NCI-H526 (cell line): ENCODE measurements around the gene GPC3.

Experiments
- DNase-seq, 2 experiments: peaks; one replicate each; lab custom pipeline; 2025; lab: John Stamatoyannopoulos, UW

Gene GPC3

DNA sequence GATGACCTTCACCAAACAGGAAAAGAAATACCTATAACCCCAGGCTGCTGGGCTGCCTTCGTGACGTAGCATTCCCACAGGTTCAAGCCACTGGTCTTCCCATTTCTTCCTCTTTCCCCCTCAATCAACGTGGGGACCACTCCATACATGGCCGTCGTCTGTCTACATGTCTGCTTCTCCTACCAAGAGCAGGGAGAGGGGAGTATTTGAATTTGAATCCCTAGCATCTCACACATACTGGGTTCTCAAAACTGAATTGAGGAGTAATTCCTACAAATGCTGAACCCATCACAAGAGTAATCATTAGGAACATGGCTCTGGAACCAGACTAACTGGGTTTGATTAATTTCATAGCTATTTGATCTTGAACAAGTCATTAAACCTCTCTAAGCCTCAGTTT is 17.3 kb downstream of the GPC3 start:
- no peak for DNase-seq

DNA sequence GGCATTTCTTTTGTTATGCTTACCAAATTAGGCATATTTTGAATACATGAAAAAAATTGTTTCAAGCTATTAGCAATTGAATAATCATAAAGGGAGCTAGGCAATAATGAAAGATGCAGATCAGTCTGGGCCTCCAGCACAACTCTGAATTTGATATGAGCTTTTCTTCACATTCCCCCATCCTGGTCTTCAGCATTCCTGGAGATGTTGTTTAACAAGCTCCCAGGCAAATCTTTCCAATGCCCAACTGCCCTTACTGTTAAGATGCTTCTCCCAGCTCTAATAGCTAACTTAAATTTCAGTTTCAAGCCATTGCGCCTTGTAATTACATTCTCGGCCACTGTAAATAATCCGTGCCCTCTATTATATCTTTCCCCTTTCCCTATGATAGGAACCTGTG is 19.2 kb downstream of the GPC3 start:
- DNase-seq = no peak

DNA sequence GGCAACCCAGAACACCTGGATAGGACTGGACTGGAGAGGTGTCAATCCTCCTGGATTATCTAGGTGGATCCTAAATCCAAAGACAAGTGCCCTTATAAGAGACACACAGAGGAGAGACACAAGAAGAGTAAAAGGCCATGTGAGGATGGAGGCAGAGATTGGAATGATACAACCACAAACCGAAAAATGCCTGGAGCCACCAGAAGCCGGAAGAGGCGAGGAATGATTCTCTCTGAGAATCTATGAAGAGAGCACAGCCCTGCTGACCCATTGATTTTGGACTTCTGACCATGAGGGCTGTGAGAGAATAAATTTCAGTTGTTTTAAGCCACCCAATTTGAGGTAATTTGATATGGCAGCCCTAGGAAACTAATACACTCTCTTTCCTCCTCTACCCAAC is 20.1 kb downstream of the GPC3 start:
- DNase-seq = no peak

DNA sequence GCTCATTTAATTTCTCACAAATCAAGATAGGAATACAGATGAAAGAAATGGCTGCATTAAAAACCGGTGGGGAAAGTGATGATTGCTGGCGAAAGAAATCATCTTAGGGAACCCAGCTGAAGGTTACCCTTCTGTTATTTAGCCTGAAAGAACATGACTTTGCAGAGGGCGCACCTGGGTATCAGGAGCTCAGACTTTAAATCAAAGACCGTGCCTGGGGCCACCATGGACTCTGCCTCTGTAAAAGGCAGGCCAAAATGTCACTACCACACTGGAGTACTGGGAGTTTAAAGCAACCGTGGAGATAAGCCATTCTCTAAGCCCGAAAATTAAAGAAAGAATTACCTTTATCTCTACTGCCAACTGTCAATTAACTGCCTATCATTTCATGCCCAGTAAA is 24.3 kb downstream of the GPC3 start:
- DNase-seq = no peak

DNA sequence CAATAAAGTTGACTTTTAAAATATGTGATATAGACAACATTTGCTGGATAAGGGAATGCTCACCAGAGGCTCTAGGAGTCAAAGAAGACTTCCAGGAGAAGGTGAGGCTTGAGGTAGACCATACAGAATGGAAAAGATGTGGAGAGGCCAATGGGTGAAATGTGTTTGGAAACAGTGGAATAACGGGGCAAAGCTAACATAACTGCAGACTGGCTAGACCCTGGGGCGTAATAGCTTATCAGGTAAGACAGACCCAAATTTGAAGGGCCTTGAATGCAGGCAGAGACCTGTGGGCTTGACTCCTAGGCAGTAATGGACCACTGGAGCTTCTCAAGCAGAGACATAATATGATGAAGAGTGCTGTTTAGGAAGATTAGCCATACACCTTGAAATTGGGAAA is 25.4 kb downstream of the GPC3 start:
- DNase-seq = no peak

DNA sequence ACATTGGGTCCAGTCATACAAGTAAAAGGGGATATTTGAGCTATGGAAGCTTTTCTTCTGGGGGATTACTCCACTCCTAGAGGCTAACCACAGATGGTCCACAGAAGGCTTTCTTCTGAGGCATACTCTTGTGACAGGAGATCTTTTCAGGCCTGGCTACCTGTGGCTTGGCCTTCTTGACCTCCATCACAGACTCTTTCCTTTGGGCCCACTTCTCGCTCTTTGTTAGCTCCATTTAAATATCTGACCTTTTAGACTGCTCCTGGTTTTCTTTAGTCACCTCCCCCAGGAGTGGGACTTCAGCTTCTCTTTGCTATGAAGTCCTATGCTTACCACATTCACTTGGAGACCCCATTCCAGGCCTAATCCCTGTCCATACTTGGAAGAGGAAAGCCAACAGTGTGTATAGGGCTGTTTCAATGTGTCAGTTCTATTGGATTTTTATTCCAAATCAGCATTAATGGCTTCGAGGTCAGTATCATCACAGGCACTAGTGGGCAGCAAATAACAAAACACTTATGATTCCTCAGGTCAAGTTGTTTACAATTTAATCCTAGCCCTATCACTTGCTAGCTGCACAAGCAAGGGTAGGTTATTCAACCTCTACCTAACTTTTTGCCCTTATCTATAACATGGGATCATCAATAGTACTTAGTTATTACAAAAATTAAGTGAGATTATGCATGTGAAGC is 26.3 kb downstream of the GPC3 start:
- no peak for DNase-seq

DNA sequence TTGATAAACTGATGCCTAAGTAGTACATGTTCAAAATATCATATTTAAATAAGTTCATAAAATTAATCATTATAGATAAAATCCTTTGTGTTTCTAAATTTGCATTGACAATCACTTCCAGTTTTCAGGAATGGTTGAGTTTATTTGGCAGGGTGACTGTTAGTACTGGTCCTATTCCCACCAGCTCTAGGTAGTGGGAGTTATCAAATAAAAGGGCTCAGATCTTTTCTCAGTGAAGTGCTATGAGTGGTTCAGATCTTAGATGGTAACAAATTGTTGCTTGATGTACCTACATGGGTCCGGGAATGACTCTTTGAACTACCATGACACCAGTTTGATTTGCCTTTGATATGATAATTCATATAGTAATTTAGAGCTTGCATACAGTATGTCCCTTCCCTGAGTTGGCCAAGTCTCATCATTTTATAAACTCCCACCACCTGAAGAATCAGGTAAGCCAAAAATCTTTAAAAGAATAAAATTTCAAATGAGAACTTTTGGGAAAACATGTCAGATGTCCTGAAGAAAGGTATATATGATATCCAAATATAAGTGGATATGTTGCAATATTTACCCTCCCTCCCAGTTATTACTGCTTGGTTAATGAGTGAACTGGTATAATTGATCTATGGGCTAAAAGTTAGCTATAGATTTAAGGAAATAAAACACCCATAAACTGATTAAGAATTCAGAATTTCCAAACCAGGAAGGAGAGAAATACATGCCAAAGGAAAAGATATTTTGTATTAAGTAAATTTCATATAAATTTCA is 28.6 kb downstream of the GPC3 start:
- no peak for DNase-seq

DNA sequence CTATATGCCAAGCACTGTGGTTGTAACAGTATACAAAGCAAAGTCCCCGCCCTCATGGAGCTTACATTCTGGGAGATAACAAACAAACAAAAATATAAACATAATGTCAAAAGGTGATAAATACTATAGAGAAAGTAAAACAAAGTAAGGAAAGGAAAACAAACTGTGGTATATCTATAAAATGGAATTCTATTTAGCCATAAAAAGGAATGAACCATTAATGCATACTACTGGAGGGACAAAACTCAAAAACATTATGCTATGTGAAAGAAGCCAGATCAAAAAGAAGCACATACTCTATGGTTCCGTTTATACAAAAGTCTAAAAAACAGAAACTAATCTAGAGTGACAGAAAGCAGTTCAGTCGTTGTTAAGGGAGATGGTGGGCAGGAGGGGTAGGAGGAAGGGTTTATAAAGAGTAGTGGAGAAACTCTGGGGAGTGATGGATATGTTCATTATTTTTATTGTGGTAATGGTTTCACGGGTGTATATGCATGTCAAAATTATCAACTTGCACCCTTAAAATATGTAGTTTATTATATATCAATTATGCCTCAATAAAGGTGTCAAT is 31.5 kb downstream of the GPC3 start:
- no peak for DNase-seq

DNA sequence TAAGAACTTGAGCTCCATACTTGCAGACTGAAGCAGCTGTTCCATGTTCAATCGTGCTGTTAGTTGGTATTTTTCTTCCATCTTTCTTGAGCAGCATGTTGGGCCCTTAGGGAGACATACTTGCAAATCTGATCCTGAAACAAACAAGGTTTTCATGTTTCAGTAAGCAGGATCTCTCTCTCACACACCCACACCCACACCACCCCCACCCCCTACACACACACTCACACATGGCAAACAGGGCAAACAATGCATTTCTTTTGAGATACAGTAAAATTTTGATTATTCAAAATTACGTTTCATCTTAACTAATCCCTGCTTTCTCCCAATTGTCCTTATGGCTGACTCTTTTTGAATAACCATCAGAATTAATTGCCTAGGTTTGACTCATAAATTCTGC is 32.3 kb downstream of the GPC3 start:
- DNase-seq = no peak

DNA sequence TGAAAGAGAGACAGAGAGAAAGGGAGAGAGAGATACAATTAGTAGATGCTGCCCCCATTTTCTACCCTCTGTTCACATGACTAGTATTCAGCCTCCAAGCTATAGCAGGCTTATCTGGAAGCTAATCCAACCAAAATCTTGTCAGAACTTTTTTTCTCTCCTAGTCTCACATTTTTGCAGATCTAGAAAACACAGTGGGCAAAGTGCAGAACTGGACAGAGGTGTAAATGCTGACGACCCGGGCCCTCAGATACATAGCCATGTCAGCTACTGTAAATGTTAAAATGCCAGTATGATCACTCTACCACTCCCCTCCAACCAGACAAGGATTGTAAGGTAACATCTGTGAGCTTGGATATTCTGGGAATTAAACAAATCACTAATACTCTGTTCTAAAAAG is 34.3 kb downstream of the GPC3 start:
- DNase-seq = no peak

DNA sequence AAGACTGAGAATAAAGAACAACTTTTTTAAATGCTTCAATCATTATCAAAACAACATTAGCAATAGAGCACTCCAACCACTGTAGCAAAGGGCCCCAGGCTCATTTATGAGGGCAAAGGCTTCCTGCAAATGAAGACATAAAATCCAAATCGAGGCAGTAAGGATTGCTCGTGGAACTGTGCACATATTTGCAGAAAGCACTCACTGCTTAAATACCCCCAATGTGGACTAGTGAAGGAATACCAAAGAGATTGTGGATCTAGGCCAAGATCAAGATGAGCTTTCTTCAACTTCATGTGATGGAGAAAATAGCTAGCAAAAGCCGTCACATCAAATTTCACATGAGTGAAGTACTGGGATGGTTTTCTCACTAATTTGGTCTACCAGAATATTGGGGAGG is 35.2 kb downstream of the GPC3 start:
- DNase-seq = no peak

DNA sequence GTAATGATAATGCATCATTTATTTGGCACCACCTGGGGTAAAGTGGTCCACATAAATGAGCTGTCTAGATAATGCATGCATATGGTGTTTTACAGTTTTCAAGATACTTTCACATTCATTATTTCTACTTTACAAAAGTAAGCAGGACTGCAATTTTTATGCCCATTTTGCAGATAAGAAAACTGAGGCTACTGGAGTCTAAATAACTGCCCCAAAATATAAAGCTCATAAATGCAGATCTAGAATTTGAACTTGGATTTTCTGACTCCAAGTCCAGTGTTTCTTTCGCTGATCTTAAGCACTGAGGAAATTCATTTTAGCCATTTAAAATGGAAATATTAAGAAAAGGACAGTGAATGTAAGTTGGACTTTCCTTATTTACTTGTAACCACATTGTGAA is 36.5 kb downstream of the GPC3 start:
- no peak for DNase-seq

DNA sequence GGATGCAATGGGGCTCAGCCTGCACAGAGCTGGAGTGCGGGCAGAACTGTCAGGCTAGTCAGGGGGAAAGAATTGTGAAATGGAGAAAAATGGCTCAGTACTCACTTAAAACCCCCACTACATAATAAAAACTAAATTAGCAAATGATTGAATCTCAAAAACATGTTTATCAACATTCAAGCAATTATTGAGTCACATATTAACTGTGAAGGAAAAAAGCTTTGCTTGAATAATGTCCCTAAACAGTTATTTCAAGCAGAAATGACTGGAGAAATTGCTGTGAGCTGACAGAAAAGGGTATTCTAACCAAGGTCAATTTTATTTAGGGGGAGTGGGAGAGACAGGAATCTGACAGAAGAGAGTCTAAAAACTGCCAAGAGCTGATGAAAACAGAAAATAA is 37.4 kb downstream of the GPC3 start:
- DNase-seq = no peak

DNA sequence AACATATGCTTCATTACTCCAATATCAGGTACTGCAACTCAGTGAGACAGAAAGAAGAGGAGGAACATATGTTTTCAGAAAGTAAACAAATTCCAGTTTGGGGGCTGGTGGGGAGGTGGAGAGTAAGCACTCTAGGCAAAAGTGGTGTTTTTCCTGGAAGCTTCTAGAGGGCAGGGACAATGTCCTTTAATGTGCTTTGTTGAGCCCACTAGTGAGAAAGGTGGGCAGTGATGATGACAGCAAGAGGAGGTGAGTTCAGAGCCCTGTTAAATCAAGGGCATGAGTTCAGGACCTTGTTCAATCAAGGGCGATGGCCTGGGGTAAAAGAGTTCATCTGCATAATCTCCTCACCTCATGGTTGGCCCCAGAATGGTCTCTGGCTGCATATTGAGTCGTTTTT is 38.4 kb downstream of the GPC3 start:
- DNase-seq = no peak

DNA sequence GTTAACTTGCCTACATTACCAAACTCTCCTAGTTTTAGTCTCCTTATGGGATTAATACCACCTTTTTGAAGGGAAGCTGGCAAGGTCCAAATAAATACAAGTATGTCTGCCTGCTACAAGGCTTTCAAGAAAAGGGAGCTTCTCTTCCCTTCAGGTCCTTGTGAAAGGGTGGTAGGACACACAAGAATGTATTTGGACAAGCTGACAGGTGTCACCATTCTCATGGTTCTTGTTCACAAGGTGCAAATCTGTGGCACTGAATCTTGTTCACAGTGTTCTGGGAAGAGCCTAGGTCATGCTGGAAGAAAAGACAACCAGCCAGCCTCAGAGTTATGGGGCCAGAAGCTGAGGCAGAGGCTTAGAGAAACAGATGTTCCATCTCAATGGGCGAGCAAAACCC is 41.9 kb downstream of the GPC3 start:
- DNase-seq = no peak

DNA sequence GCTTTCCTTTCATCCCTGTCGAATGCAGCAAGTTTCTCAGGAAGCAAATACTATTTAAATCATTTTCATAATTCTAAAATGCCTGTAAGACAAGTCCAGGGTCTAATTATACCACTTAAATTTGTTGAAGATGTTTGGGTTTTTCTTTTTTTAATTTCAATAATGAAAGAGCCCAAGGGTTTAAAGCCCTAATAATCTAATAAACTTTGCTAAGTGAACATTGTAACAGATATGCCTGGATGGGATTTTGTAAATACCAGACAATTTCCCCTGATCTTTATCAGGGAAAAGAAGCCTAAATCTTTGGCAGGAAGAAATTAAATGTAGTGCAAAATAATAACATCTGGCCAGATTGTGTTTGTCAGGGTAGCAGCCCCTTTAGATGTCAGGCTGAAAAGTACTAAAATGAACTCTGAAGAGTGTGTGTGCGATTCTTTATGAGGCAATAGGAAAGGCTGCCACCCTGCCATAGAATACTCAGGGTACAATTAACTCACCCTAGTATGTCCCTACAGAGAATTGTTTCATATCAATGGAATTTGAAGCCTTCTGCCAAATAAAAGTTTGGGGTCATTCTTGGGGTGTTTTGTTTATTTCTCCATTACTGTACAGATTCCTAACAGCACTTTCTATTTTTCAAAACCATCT is 45.6 kb downstream of the GPC3 start:
- no peak for DNase-seq

DNA sequence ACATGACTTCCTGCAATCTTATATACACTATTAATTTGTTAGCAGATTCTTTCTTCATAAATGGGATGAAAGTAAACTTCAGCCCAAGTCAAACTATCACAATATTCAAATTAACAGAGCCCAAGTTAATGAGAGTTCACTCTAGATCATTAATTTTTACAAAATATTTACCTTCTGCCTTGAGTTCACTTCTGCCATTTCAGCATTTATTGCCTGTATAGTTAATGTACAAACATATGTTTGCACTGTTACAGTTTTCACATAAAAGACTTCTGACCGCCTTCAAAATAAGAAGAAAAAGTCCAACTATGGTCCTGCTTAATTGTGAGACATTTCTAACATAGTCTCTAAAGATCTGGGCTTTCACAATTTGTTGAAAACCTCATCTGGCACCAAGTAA is 46.9 kb downstream of the GPC3 start:
- DNase-seq = no peak

DNA sequence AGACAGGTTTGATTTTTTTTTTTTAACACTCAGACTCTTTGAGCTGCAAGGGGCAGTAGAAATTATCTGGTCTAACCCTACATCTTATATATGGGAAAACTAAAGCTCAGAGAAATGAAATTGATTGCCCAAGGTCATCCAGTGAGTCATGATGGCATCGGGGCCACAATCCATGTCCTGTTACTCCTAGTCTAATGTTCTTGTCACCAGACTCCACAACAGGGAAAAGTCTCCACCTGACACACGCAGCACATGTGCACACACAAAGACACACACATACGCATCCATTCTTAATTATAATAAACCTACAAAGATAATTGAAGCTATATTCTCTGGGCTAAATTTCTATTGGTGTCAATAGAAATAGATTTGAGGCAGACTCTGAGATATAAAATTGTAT is 48.4 kb downstream of the GPC3 start:
- DNase-seq = no peak

DNA sequence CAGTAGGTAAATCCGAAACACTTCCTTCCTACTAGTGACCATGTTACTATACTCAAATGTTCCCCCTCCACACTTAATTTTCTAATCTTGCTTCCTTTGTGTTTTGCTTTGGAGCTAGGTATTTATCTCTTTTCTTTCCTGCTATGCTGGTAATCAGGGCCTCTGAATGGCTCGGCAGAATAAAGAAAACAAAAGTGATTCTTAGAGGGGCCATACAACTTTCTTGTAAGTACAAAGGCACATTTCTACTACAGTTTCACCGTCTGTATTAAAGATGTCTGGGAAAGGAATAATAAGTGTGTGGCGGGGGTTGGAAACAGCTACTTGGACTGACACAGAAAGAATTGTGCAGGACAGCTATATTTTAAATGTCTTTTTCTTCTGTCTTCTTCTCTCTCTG is 50.3 kb downstream of the GPC3 start:
- no peak for DNase-seq

DNA sequence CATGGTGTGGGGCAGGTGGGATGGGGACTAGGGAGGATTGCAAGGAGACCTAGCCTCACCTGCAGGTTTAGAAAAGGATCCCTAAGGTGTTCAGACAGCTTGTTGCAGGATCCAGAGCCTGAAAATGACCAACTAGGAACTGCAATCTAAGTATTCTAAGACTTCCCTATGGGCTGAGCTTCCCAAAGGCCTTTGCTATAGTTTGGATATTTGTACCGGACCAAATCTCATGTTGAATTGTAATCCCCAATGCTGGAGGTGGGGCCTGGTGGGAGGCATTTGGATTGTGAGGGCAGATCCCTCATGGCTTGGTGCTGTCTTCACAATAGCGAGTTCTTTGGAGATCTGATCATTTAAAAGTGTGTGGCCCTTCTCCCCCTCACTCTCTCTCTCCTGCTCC is 52.1 kb downstream of the GPC3 start:
- DNase-seq = no peak

DNA sequence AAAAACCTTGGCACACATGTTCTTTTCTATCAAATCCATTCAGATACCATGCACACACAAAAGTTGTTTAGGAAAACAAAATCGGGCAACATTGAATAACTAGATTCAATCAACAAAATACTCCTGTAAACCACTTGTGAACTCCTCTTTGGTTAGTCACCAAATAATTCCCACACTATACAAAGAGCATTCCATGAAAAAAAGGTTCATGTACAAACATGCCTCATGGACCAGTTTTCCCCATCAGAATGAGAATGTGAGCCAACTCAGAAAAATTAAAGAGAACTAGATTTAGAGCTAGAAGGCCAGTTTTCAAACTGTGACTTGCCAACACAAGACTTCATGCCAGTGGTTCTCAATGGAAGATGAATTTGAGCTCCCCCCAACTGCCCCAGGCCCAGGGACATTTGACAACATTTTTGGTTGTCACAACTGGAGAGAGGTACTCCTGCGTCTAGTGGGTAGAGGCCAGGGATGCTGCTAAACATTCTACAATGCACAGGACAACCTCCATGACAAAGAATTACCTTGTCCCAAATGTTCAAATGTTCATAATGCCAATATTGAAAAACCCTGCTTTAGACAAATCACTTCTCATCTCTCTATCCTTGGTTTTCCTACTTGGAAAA is 55.4 kb downstream of the GPC3 start:
- no peak for DNase-seq

DNA sequence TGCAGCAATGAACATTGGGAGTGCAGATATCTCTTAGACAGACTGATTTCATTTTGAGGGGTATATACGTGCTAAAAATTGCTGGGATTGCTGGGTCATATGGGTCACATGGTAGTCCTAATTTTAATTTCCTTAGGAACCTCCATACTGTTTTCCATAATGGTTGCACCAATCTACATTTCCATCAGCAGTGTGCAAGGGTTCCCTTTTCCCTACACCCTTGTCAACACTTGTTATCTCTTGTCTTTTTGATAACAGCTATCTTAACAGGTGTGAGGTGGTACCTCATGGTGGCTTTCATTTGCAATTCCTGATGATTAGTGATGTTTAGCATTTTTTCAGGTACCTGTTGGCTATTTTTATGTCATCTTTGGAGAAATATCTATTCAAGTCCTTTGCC is 57.0 kb downstream of the GPC3 start:
- no peak for DNase-seq

DNA sequence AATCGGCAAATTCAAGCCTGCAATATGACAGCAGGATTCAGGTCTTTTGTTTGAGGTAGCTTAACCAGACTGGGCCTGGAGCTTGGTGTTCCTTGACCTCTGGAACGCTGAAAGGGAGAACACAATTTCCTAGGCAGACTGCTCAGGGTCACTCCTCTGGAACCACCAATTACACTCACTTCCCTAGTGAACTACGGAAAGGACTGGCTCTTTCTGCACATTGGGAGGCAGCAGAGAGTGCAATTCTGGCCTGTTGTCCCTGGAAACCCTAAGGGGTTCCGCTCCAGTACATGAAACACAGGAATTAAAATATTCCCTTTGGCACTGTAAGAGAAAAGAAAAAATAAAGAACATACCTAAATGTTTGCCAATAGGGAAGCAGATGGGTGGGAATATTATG is 58.6 kb downstream of the GPC3 start:
- no peak for DNase-seq
